Inferior parietal cortex (tissue), 1 donor: ENCODE results near the gene DRC1.

Source experiments
- DNase-seq: peaks from one replicate; pipeline ENCODE4 v3.0.0-alpha.2; 2016; ENCODE audit errors: extremely low spot score

DRC1 gene

GRCh38 chr2:26493566-26493965 lies 91.8 kb downstream of the DRC1 start:
- no peak for DNase-seq

GRCh38 chr2:26494199-26494598 lies 92.5 kb downstream of the DRC1 start:
- no peak for DNase-seq

- no peak for DNase-seq
Observed at GRCh38 chr2:26494891-26495290, 93.2 kb downstream of the DRC1 start.

GRCh38 chr2:26495705-26496297 lies 94.1 kb downstream of the DRC1 start:
- no peak for DNase-seq

- DNase-seq, result no peak
Observed at GRCh38 chr2:26500406-26500805, 98.7 kb downstream of the DRC1 start.

- peak; percentile 73 for DNase-seq
Observed at GRCh38 chr2:26503231-26503880, 101.6 kb downstream of the DRC1 start.

GRCh38 chr2:26504002-26504401 lies 102.3 kb downstream of the DRC1 start:
- no peak for DNase-seq

- DNase-seq, result no peak
Observed at GRCh38 chr2:26506279-26506678, 104.6 kb downstream of the DRC1 start.
